Thymus (tissue), 11 donors: ENCODE data around the gene OR6C74. TPM values are rescaled to one million over a fixed set of nuclear protein-coding genes. Genes with fewer than 3 reads are reported as not detected.

Experiments
- DNase-seq, 9 donors: peaks; one replicate each; pipeline ENCODE4 v3.0.0-alpha.2; 2013; ENCODE audit warnings: low spot score in 9 of 9, low read depth in 6 of 9, missing footprints in 1 of 9
- H3K27ac ChIP-seq, 2 donors: one replicate each; pipeline ENCODE4 v1.5.1; 2013; ENCODE audit warnings: control low read depth in 1 of 2, low read depth in 1 of 2, low read length in 1 of 2, mild to moderate bottlenecking in 1 of 2, moderate library complexity in 1 of 2
- H3K27me3 ChIP-seq, 2 donors: one replicate each; pipeline ENCODE4 v1.5.1; 2013; ENCODE audit warnings: low read length in 1 of 2; ENCODE audit not compliant: control insufficient read depth in 2 of 2, insufficient read depth in 1 of 2
- H3K36me3 ChIP-seq, 2 donors: one replicate each; pipeline ENCODE4 v1.5.1; 2013; ENCODE audit warnings: low read length in 1 of 2, mild to moderate bottlenecking in 1 of 2, moderate library complexity in 1 of 2; ENCODE audit not compliant: control insufficient read depth in 2 of 2, insufficient read depth in 2 of 2
- H3K4me1 ChIP-seq, 2 donors: one replicate each; pipeline ENCODE4 v1.5.1; 2013; ENCODE audit warnings: low read length in 2 of 2; ENCODE audit not compliant: control insufficient read depth in 2 of 2, insufficient read depth in 2 of 2
- H3K4me3 ChIP-seq, 2 donors: one replicate each; pipeline ENCODE4 v1.5.1; 2013; ENCODE audit warnings: low read length in 2 of 2, control low read depth in 1 of 2, mild to moderate bottlenecking in 1 of 2
- H3K9me3 ChIP-seq, 2 donors: one replicate each; pipeline ENCODE4 v1.5.1; 2013; ENCODE audit warnings: low read length in 1 of 2, mild to moderate bottlenecking in 1 of 2; ENCODE audit not compliant: control insufficient read depth in 2 of 2, insufficient read depth in 1 of 2
- WGBS: extraction: QIAGEN DNeasy Blood & Tissue Kit; methylation state at CpG from one replicate; pipeline ENCODE4 v1.1.7; 2013; 5-methylcytosine and 5-hydroxymethylcytosine counted together
- polyA plus RNA-seq: library from polyadenylated mRNA; stranded (reverse); fragments of 200-250 nt; gene quantifications from one replicate; pipeline ENCODE4 v1.2.3, GENCODE V29; 2013
- total RNA-seq: library from RNA; stranded (reverse); fragments of 120-200 nt; gene quantifications from one replicate; pipeline ENCODE4 v1.2.4, GENCODE V29; 2013
- donor health status: healthy.

The OR6C74 gene
- total and polyA plus RNA-seq, 2 donors = not detected

DNA sequence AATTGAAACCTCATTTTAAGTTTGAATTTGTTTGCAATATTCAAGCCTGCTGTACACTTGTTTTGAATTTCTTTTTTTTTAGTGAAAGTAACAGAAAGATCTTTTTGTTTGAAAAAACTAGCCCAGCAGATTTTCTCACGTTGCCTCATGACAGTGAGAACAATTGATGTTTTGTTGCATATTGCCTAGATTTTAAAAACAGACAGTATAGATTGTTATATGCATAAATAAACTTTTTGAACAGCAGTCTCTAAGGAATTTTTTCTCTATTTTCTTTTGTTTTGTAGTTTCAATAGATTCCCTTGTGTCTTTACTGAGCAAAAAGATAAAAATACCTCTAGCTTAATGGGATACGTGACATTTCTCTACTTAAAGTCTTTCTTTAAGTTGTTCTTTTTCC, 36.6 kb downstream of the OR6C74 start:
- H3K9me3 ChIP-seq = no peaks in the 10 kb centered on the region
- 84% methylated on average over 2 of the region's 2 CpGs for WGBS
- no peak for DNase-seq
- no peak overlapping the region for H3K27ac ChIP-seq
- no peaks in the 10 kb centered on the region for H3K36me3 ChIP-seq
- H3K4me1 ChIP-seq = no peaks in the 10 kb centered on the region
- no peaks in the 10 kb centered on the region for H3K27me3 ChIP-seq
- no peak overlapping the region for H3K4me3 ChIP-seq

DNA sequence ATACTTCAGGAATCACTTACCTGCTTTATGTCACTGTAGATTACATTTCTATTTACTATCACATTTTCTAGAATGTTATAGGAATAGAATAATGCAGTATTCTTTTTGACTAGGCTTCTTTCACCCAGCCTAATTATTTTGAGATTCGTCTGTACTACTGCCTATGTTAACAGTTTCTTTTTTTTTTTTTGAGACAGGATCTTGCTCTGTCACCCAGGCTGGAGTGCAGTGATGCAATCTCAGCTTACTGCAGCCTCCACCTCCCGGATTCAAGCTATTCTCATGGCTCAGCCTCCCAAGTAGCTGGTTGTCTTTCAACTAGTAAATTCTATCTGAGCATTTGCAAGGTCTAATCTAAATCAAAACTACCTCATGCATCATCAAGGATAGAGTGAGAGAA, 45.6 kb downstream of the OR6C74 start:
- no peak overlapping the region for H3K4me3 ChIP-seq
- no peaks in the 10 kb centered on the region for H3K9me3 ChIP-seq
- H3K27ac ChIP-seq = no peak overlapping the region
- 71% methylated on average over 2 of the region's 2 CpGs for WGBS
- DNase-seq = no peak
- no peaks in the 10 kb centered on the region for H3K36me3 ChIP-seq
- H3K27me3 ChIP-seq = no peaks in the 10 kb centered on the region
- H3K4me1 ChIP-seq = no peaks in the 10 kb centered on the region

Other genes with a start within 250 kb of the OR6C74 start
- gene NEUROD4, start 224.6 kb upstream of the OR6C74 start, total RNA-seq = 0.09 TPM
- gene NEUROD4, start 224.6 kb upstream of the OR6C74 start, polyA plus RNA-seq = 0.07 TPM
- not detected for gene OR9K2, start 118.2 kb upstream of the OR6C74 start, total RNA-seq
- not detected for gene OR9K2, start 118.2 kb upstream of the OR6C74 start, polyA plus RNA-seq
- gene OR10A7, start 23.6 kb upstream of the OR6C74 start, total RNA-seq = not detected
- not detected for gene OR10A7, start 23.6 kb upstream of the OR6C74 start, polyA plus RNA-seq
- not detected for gene OR6C6, start 52.0 kb downstream of the OR6C74 start, total RNA-seq
- not detected for gene OR6C6, start 52.0 kb downstream of the OR6C74 start, polyA plus RNA-seq
- not detected for gene OR6C1, start 69.7 kb downstream of the OR6C74 start, total RNA-seq
- not detected for gene OR6C1, start 69.7 kb downstream of the OR6C74 start, polyA plus RNA-seq
- gene OR6C3, start 86.1 kb downstream of the OR6C74 start, total RNA-seq = not detected
- gene OR6C3, start 86.1 kb downstream of the OR6C74 start, polyA plus RNA-seq = not detected
- gene OR6C75, start 118.4 kb downstream of the OR6C74 start, total RNA-seq = not detected
- gene OR6C75, start 118.4 kb downstream of the OR6C74 start, polyA plus RNA-seq = not detected
- not detected for gene OR6C65, start 155.9 kb downstream of the OR6C74 start, total RNA-seq
- gene OR6C65, start 155.9 kb downstream of the OR6C74 start, polyA plus RNA-seq = 0.02 TPM
- gene OR6C76, start 181.6 kb downstream of the OR6C74 start, total RNA-seq = not detected
- not detected for gene OR6C76, start 181.6 kb downstream of the OR6C74 start, polyA plus RNA-seq
- gene OR6C2, start 199.5 kb downstream of the OR6C74 start, total RNA-seq = not detected
- gene OR6C2, start 199.5 kb downstream of the OR6C74 start, polyA plus RNA-seq = not detected
- not detected for gene OR6C70, start 225.5 kb downstream of the OR6C74 start, total RNA-seq
- gene OR6C70, start 225.5 kb downstream of the OR6C74 start, polyA plus RNA-seq = not detected
- gene OR6C68, start 247.8 kb downstream of the OR6C74 start, total RNA-seq = not detected
- not detected for gene OR6C68, start 247.8 kb downstream of the OR6C74 start, polyA plus RNA-seq